ENCODE results near the gene CAMKMT.

CAMKMT gene

DNA sequence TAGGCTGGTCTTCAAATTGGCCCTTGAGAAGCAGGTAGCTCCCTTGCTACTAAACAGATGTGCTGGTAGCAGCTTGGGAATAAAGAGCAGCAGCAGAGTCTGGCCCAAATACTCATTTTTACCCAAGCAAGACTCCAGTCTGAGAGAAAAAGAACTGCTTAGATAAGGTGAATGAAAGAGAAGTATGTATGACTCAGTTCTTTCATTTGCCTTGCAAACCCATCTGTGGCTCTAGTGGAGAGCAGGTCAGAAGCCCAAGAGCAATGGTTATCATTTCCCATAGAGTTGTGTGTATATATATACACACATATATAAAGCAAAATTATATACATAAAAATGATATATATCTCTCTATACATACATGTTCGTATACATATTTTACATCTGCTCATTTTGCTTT lies 80.3 kb downstream of the CAMKMT start:
- in situ Hi-C loops (cut with MboI; ENCODE audit: low sequenced_read_pairs): no loop called here

DNA sequence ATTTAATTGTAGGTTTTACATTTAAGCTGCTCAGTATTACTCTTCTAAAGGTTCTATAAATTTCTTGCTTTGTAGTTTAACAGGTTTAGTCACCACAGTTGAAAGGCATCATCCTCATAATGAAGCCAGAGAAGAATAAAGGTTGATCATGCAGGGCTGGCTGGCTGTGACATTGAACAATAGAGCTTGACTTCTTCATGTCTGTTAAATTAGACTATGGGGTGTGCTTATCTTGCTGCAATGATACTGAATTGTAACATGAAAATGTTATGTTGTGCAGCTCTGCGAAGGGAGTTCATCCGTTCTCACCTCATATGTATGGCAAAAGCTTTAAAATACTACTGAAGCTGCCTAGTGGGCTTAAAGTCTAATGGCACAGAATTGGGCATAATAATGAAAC lies 81.8 kb downstream of the CAMKMT start:
- in situ Hi-C loops (cut with MboI; ENCODE audit: low sequenced_read_pairs): no loop called here

- in situ Hi-C loops (cut with MboI; ENCODE audit: low sequenced_read_pairs): no loop called here
These were observed 83.1 kb downstream of the CAMKMT start for GRCh38 chr2:44444881-44445280.

GRCh38 chr2:44448860-44449527 lies 87.2 kb downstream of the CAMKMT start:
- in situ Hi-C loops (cut with MboI; ENCODE audit: low sequenced_read_pairs): no loop called here

DNA sequence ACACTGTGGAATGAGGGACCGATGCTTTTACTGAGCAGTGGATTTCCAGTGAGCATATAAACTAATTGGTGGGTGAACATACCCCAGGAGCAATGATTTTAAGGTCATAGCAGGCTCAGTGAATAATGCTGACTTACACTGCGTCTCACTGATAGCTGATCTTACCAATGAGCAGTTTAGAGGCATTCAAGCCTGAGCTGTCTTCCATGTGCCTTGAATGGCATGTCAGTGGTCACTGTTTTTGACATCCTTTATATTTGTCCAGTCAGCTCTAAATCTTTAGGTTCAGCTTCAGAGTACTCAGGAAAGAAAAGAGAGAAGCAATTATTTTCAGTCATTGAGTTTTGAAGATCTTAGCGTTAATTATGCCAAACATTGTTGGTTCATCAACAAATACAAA lies 88.3 kb downstream of the CAMKMT start:
- in situ Hi-C loops (cut with MboI; ENCODE audit: low sequenced_read_pairs): no loop called here

GRCh38 chr2:44450806-44451205 lies 89.1 kb downstream of the CAMKMT start:
- in situ Hi-C loops (cut with MboI; ENCODE audit: low sequenced_read_pairs): no loop called here

DNA sequence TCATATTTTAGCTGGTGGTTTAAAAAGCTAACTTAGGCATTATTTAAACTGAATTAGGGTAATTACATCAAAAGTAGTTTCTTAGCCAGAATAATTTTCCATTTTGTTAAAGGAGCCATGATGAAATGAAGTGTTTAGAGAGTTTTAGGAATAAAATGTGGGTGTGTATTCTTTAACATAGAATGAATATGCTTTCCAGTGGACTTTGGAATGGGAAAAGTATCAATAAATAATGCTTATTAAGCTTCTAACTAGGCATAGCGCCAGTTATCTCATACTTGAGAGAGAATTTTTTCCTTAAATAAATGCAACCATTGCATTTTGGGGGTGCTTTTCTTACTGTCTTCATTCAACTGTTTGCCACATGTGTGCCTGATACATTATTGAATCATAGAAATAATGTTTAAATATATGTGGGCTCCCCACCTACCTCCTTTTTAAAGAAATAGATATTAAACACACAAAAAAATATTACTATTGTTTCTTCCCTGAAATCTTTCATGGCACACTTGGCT lies 90.4 kb downstream of the CAMKMT start:
- in situ Hi-C loops (cut with MboI; ENCODE audit: low sequenced_read_pairs): no loop called here

DNA sequence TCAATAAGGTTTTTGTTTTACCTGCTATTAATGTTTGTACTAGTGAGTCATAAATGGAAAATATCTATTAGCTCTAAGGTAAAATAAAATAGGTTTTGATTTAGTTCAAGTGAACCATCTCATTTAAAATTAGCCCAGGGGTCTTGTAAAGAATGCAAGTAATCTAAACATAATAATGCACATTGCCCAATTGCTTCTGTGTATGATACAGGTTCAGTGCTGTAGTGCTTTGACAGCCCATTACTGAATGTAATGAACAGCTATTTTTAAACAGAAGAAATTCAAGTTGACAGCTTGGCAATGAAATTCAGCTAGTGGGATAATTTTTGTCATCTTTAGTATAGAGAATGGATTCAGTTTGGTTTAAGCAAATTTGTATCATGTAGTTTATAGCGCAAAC lies 91.5 kb downstream of the CAMKMT start:
- in situ Hi-C loops (cut with MboI; ENCODE audit: low sequenced_read_pairs): no loop called here

- in situ Hi-C loops (cut with MboI; ENCODE audit: low sequenced_read_pairs): no loop called here
These were observed 94.1 kb downstream of the CAMKMT start for GRCh38 chr2:44455877-44456276.

DNA sequence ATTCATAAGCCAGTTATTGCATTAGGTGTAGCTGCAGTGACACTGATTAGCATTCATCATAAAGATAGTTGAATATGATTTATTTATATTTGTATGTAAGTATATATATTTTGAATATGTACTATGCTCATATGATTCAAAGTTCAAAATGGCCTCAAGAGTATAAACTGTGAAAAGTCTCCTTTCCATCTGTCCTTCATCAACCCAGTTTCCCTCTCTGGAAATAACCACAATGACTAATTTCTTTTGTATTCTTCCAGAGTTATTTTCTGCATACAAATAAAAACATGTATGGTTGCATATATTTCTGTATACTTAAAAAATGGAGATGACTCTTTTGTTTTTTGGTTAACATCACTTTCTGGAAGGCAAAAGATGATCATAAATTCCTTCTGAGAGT lies 95.2 kb downstream of the CAMKMT start:
- in situ Hi-C loops (cut with MboI; ENCODE audit: low sequenced_read_pairs): no loop called here

GRCh38 chr2:44459739-44460138 lies 98.0 kb downstream of the CAMKMT start:
- in situ Hi-C loops (cut with MboI; ENCODE audit: low sequenced_read_pairs): no loop called here

GRCh38 chr2:44462934-44463849 lies 101.4 kb downstream of the CAMKMT start:
- in situ Hi-C loops (cut with MboI; ENCODE audit: low sequenced_read_pairs): no loop called here

DNA sequence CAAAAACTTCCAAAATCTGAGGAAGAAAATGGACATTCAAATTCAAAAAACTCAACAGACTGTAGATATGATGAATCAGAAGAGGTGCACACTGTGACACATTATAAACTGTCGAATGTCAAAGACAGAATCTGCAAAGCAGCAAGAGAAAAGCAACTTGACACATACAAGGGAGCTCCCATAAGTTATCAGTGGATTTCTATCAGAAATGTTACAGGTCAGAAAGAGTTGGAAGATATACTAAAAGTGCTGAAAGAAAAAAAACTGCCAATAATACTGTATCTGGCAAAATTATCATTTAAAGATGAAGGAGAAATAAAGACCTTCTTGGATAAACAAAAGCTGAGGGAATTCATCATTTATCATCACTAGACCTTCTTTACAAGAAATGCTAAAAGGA lies 102.7 kb downstream of the CAMKMT start:
- in situ Hi-C loops (cut with MboI; ENCODE audit: low sequenced_read_pairs): no loop called here

GRCh38 chr2:44470151-44470550 lies 108.4 kb downstream of the CAMKMT start:
- in situ Hi-C loops (cut with MboI; ENCODE audit: low sequenced_read_pairs): no loop called here

DNA sequence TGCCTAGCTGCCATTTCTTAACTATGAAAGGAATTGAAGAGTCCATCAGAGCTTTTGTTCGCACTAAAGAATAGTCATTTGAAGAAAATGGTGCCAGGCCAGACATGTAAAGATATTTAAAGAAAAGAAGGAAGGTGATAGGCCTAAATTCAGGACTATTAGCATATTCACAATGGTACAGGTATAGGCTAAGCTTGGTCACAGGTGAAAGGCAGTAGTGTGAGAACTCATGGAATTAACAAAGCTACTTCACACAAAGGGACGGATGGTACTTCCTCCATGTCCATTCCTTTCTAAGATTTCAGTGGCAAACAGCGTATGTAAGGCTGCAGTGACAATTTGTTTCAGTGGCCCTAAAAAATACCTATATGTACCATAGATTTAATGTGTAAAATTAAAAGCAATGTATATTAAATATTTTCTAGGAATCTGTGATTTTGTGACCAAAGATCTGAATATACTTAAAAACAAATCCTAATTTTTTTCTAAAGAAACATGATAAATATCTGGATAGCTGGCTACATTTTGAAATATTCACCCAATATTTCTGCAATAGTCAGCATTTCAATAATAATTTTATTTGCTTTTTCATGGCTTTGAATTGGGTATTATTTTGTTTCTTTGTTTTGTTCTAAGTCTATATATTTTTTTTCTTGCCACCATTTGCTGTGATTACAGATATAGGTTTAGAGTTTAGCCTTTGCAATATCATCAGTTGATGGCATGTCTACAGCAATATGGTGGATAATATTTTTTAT lies 116.1 kb downstream of the CAMKMT start:
- in situ Hi-C loops (cut with MboI; ENCODE audit: low sequenced_read_pairs): loop anchor here (25.0 kb wide), 1 partner anchor 484 kb away; no protein-coding TSS in a partner anchor

- in situ Hi-C loops (cut with MboI; ENCODE audit: low sequenced_read_pairs): loop anchor here (25.0 kb wide), 1 partner anchor 483 kb away; no protein-coding TSS in a partner anchor
These were observed 117.6 kb downstream of the CAMKMT start for GRCh38 chr2:44479127-44479887.

DNA sequence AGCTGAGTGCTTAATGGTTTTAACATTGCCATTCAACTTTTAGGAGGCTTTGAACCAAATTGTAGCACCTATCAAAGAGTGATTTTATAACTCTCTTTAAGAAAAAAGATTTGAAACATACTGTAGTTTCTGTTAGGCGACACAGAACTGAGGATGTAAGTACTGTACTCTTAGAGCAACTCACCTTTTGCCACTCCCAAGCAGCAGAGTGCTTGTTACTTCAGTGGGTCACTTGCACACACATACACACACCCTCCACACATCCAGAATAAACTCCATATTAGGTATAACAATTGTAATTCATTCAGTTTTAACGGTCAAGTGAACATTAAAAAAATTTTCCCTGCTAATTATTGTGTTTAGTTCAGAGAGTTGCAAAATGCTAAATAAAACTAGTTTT lies 118.3 kb downstream of the CAMKMT start:
- in situ Hi-C loops (cut with MboI; ENCODE audit: low sequenced_read_pairs): loop anchor here (25.0 kb wide), 1 partner anchor 482 kb away; no protein-coding TSS in a partner anchor

- in situ Hi-C loops (cut with MboI; ENCODE audit: low sequenced_read_pairs): loop anchor here (25.0 kb wide), 1 partner anchor 475 kb away; no protein-coding TSS in a partner anchor
These were observed 125.3 kb downstream of the CAMKMT start for GRCh38 chr2:44487052-44487451.

GRCh38 chr2:44490726-44491125 lies 129.0 kb downstream of the CAMKMT start:
- in situ Hi-C loops (cut with MboI; ENCODE audit: low sequenced_read_pairs): loop anchor here (25.0 kb wide), 1 partner anchor 472 kb away; no protein-coding TSS in a partner anchor

GRCh38 chr2:44494006-44494405 lies 132.3 kb downstream of the CAMKMT start:
- in situ Hi-C loops (cut with MboI; ENCODE audit: low sequenced_read_pairs): loop anchor here (25.0 kb wide), 1 partner anchor 468 kb away; no protein-coding TSS in a partner anchor

Measured in HL-60/S4 treated with retinoic acid at 250 ng/mL for 4 days and 3 days (cell line).